ENCODE results near the gene EOLA1.
"Not testable (repeated sequence)": the region's sequence is repeated elsewhere in the genome, so short reads cannot be mapped to it uniquely, and the experiment has no call there.

EOLA1 gene

DNA sequence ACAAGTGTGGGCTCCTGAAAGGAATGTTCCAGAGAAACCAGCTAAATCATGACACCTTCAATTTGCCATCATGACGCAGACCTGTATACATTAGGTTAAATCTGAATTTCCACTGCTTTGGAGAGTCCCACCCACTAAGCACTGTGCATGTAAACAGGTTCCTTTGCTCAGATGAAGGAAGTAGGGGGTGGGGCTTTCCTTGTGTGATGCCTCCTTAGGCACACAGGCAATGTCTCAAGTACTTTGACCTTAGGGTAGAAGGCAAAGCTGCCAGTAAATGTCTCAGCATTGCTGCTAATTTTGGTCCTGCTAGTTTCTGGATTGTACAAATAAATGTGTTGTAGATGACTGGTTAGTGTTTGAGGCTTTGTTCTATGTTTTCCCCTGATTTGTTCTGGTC, 6.2 kb downstream of the EOLA1 start:
- not testable (repeated sequence) for DNase-seq

DNA sequence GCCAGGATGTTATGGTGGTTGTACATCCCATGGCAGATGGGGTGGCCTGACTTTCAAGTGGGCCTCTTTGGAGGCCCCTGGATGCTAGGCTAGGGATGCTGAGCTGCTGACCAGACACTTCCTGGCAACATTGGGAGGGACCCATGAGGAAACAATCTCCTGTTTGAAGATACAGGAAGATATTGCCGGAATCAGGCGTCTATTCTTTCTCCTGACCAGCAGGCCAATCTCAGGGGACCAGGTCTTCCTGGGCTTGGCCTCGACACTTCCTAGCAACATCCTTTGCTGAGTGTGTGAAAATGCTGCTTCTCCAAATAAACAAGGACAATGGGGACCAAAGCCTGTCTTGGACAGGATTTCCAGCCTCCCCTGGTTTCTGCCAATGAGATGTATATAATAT, 7.0 kb downstream of the EOLA1 start:
- DNase-seq = not testable (repeated sequence)

DNA sequence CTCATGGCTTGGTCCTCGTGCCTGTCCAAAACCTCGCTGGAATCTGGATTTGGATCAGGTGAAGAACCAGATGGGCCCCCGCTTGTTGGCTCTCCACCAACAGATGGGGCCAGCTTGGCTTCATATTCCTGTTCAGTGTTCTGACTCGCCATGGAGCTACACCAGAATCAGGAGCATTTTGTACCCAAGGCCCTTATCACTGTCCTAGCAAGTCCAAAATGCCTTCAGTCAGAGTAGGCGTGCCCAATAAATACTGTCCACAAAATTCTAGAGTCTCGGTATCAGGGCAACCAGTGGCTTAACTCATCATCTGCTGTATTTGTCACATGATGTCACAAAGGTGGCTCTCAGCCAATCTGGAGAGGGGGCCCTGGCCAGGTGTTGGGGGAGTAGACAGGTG, 8.9 kb downstream of the EOLA1 start, which contains the start of gene HSFX3:
Gene HSFX3 (minus strand): TSS at position 224 of the 400 bp plus-strand sequence. CDS start 72 bp downstream, at position 152.
- DNase-seq = not testable (repeated sequence)

DNA sequence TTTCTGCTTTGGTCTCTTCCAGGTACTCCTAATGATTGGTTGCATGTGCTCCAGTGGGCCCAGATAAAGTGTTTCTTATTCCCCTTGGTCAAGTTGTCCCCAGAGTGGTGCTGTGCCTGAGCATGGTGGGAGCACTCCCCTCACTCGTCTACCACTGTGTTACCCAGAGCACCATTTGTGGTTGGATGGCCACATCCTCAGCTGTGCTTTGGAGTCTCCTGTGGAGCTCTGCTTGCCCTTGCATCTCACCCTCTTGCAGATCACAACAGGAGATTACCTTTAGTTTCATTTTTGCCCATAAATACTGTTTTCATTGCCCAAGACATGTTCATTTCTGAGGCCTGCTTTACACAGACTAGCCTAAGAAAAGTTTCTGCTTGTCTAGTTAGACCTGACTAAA, 9.6 kb downstream of the EOLA1 start:
- DNase-seq = not testable (repeated sequence)

DNA sequence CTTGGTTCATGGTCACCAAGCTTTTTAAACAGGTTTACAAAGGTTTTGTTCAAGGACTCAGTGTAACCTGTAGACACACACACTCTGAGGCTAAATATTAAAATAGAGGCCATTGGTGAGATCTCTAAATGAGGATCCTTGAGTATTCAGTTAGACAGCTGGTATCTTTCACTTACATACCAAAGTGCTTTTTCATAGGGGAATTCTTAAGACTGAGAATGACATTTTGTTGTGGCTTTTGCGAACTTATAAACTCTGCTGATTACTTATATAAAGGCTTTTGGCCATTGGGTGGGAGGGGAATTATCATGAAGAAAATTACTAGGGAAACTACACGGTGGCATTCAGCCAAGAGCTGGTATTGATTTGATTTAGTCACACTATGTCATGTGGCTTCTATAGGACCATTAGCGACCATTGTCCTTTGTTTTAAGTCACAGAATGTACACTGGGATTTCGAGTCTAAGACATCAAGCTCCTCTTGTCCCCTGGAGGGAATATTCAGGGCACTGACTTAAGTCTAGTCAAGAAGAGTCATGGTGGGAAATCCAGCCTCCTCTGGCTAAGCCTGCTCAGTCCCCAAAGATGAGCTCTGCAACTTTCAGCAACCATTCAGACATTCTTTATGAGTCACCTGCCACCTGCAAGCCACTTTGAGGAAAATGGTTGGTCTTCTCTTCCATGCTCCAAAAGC, 10.6 kb downstream of the EOLA1 start:
- not testable (repeated sequence) for DNase-seq

DNA sequence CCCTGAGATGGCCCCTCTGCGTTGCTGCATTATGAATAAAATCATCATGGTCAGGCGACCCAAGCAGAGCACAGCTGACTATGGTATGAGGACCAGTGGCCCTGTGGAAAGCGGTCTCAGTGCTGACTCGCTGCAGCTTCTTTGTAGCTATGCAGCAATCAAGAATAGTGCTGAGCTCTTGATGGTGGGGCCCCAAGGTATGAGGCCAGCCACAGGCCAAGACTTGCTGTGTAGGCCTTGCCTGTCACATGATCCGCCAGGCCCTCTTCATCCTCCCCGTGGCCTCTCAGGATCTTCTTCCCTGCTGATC, 11.1 kb downstream of the EOLA1 start:
- DNase-seq = not testable (repeated sequence)

DNA sequence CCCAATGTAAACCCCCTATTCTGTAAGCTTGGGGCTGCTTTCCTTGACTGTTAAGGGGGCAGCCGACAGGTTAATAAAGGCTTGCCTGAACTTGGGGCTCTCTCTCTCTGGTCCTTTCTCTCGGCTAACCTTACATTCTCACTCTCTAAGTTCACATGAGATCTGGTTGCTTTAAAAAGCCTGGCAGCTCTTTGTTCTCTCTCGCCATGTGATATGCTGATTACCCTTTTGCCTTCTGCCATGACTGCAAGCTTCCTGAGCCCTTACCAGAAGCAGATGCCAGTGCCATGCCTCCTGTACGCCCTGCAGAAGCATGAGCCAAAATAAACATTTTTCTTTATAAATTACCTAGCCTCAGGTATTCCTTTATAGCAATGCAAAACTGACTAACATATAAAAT, 14.4 kb downstream of the EOLA1 start:
- DNase-seq = not testable (repeated sequence)

DNA sequence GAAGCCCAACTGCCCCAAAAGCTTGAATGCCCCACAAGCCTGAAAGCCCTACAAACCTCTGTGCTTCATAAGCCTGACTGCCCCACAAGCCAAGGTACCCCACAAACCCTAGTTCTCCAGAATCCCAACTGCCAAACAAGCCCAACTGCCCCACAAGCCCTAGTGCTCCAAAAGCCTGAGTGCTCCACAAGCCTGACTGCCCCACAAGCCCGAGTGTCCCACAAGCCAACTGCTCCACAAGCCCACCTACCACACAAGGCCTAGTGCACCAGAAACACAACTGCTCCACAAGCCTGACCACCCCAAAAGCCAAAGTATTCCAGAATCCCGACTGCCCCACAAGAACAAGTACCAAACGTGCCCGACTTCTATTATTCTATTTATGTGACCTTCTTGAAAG, 22.5 kb downstream of the EOLA1 start:
- no peak for DNase-seq

DNA sequence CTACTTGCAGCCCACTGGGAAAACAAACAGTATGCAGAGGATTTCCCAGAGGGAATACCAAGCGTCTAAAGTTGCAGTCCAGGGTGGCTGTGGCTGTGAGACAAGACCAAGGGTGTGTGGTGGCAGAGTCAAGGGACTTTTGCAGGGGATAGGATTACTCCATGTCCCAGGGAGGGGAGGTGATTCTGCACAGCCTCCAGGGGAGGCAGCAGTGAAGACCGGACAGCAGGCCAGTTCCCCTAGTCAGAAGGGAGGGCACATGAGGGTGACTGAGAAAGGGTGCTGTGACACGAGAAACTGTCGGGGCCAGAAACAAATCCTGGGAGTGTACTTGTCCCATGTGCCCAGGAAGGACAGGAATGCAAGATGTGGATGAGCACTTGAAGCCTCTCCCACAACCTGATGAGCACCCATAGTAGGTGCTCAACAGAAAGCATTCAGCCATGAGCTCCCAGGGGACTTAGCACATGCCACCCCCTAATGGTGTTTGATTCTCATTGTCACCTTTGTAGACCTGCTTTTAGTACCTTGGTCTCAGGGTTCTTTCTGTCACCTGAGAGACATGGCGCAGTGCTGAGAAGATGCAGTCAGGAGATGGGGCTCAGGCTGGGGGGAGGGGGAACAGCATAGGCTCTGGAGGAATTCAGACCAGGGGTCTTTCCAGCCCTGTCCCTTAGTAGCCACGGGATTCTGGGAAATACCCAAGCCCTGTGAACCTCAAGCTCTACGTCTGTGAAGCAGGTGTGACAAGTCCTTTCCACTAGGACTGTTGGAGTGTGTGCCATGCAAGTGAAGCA, 27.0 kb downstream of the EOLA1 start:
- no peak for DNase-seq

DNA sequence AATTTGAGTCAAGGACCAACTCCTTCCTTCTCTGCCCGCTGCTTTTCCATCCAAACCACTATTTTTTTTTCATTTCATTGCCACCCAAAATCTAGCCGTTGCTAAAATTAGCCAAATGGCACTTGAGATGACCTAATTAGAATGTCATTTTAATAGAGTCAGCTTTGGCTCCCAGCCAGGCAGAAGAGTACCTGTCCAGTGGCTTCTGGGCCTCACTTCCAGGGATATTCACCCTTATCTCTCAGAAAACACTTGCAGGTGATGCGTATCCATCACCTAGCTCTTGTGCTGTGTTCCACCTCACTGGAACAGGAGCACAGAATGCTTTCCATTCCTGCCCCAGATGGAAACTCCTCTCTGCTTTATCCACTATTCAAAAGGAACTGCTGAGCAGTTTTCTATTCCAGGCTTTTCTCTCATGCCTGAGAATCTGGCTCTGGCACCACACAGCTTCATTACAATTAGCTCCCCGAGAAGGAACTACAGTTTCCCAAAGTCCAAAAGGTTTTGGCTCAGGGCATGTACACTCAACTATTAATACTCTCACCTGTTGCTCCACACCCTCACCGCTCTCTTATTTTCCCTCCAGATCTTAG, 28.0 kb downstream of the EOLA1 start:
- no peak for DNase-seq

DNA sequence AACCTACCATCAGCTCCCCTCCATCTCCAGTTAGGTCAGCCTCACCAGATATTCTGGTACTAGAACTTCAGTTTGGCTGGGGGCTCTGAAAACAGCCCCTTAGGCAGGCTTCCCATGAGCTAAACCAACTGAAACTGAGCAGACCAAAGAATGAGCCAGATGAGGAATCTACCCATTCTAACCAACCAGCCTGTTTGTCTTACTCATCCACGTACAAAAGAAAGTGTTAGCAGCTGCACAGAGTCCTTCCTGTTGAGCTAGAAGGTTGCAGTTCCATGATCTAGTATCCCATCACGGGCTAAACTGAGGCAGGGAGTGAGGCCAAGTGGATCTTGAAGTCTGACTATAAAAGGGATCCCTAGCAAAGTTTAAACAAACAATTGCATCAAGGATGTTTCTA, 29.0 kb downstream of the EOLA1 start:
- no peak for DNase-seq

DNA sequence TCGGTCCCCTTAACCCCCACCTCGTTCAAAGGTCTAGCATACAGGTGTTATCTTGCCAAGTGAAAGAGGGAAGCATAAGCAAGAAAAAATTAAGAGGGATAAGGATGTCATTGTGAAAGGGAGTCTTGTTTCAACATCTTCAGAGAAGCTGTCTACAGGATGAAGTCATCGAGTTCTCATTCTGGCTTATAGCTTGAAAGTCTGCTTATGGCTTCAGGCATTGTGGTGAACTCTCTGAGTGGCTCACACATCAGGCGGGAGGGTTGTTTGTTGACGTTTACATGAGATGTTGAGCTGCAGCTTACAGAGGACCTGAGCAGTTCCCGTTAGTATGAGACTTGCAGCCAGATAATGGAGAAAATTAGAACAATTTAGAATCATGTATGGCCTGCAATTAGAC, 29.9 kb downstream of the EOLA1 start:
- DNase-seq = no peak

DNA sequence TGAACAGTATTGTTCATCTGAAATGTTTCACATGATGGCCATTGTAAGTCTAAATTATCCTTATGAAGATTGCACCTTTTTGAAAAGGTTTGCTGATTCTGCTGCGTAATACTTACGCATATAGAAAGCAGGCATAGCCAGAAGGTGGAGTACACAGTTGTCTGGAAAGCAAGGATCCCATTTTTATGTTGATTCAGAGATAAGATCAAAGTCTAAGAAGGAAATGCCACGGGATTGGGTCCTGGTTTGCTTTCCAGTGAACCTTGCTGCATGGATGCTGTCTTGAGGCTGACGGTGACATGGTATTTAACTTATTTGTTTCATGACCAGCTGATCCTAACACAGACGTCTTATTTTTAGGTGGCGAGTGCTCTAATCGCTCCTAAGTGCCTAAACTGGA, 31.0 kb downstream of the EOLA1 start:
- DNase-seq = no peak

DNA sequence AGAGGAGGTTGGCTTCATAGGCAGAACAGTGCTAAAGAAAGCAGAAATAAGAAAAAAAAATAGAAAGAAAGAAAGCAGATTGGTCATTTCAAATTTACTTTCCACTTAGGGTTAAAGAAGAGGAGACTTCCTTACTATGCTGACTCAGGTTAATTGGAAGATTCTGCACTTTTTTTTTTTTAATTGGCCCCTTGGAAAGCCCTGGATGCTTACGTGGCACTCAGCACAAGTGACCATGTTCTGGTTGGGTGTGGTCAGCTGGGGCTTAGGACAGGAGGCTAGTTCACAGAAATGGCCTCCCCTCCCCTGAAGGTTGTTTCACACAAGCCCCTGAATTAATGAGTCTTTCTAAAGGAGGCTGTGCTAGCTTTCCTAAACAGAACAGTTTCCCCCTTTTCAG, 31.9 kb downstream of the EOLA1 start:
- DNase-seq = no peak

DNA sequence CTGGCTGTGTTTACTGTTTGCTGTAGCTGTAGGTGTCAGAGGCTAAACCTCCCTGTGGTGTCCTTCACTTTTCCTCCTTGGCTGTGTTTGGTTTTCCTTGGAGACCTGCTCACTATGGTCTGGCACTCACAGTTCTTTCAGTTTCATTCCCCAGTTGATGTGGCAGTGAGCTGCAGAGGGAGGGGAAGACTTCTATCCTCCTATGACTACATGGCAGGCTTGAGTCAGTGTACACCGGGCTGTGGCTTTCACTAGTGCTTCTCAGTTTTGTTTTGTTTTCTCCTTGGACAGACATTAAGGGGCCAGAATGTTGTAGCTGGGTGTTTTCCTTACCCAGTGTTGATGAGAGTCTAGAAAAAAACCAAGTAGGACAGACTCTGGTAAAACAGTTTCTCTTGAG, 32.6 kb downstream of the EOLA1 start:
- DNase-seq = not testable (repeated sequence)

DNA sequence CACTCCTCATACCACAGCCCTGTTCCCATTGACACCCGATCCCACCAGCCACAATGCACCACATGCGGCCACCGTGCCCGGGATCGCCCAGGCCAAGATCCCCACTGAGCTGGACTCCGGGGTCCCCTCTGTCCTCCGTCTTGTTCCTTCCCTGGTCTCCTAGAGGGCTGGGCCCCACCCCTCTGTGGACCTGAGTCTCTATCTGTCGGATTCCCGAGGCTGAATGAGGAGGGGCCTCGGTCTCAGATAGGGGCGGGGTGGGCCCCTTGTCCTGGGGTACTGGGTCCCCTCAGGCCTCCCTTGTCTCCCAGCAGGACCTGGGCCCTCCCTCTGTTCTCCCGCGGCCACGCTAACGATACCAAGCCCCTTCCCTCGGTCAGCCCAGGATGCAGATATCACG, 44.8 kb downstream of the EOLA1 start:
- not testable (repeated sequence) for DNase-seq

DNA sequence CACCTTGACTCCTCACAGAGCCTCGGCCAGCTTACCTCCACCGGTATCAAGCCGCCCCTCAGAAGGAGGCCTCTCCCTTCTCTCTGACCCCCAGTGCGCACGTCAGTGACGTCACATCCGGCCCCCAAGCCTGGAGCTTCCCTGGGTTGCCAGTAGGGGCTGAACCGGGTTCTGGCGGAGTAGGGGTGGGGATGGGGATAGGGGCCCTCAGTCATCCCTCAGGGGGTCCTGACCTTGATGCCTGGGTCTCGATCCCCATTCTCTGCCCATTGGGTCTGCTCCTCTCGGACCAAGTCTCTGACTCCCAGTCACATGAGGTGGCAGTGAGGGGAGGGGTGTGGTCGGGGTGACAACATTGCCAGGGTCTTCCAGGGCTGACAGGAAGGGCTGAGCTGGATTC, 46.5 kb downstream of the EOLA1 start, which contains the start of gene MAGEA9B:
Gene MAGEA9B (minus strand): TSS at position 101 of the 400 bp plus-strand sequence. CDS start 4,280 bp downstream, outside the sequence.
- not testable (repeated sequence) for DNase-seq

DNA sequence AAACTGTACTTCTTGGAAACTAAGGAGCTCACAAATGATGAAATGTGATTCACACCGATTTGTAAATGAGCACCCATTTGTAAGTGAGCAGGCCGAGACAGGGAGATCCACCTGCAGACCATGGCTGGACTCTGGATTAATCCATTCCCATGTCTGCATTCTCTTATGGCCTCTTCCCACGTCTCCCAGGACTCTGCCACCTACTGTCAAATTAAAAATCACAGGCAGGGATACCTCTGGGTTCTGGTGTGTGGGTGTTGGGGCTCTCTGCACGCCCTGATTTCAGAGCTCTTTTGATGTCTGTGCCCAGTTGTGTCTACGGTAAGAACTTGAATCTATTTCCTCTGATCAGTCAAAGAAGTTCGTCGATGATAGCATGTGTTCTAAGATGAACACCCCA, 50.2 kb downstream of the EOLA1 start:
- not testable (repeated sequence) for DNase-seq

DNA sequence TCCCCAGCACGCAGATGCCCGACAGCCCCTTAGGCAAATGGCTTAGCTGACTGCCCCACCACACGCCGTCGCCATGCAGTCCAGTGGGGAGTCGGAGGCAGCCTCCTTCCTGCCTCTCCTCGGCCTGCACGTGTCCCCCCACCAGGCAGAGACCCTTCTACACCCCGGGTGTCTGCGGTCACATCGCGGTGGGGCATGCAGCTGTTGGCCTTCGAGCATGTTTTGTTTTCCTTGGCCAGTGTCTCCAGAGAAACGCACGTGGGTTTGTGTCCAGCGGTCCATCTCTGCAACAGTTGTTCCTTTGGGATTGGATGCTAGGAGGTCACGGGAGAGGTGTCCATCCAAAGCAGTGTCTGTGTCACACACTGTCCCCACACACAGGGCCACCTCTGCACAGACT, 54.4 kb downstream of the EOLA1 start, which contains the start of gene HSFX2:
Gene HSFX2 (minus strand): TSS at position 101 of the 400 bp plus-strand sequence. CDS start 614 bp downstream, outside the sequence.
- not testable (repeated sequence) for DNase-seq

DNA sequence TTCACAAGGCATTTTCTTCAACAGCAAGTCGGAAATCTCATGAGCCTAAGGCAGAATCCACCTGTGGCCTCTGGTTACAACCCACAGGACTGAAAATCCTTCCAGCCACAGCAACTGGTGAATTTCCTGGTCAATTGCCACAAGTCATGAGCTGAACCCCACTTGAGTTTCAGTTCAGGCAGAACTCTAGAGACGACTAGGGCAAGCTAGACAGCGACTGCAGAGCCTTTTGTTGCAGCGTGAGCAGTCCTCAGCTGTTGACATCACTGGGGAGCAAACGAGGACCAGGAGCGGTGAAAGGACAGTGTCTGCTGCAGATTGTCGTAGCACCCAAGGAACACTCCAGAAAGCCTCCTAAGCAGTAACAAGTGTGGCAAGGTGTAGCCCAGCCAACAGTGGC, 55.1 kb downstream of the EOLA1 start:
- DNase-seq = not testable (repeated sequence)

Measured in NCI-H2227 treated with DMSO at 0.1 percent for 48 hours (cell line).